ENCODE data around the gene OPN4.

The OPN4 gene

DNA sequence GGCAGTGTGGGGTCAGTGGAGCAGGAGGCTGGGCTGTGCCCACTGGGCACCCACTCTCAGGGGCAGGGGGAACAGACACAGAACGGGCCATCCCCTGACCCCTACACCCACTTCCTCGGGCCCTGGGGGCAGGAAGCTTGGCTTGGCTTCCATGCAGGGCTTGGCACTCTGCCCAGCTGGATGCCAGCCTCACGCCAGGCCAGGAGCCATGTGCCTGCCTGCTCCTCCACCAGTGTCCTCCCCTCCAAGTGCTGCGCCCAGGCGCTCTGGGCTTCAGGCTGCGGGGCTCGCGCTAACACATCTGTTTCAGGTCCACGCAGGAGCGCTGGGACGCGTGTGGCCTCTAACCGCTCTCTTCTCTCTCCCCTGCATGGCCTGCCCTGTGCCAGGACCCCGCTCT is 26.7 kb downstream of the OPN4 start:
- no peak for DNase-seq (ENCODE audit: low spot score)

DNA sequence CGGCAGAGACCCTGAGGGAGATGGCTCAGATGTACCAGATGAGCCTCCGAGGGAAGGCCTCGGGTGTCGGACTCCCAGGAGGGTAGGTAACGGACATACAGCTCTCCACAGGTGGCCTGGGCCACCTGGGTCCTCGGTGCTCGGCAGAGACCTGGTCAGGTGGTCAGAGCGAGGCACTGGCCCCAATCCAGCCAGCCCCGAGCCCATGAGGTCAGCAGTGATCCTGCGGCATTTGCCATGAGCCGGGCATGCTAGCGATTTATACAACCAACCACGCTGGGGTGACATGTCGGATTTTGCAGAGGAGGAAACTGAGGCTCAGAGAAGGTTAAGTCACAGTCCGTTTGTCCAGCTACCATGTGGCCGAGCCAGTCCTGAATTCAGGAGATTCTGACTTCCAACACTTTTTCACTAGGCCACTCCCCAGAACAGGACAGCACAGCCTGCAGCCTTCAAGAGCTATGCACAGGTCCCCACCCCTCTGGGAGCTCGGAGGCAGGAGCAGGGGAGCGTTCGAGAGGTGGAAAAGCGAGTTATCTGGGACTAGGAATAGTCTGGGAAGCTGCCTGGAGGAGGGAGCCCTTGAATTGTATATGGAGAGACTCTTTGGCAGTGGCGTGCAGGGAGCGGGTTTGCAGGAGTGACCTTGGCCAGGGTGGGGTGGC is 27.5 kb downstream of the OPN4 start:
- no peak for DNase-seq (ENCODE audit: low spot score)

DNA sequence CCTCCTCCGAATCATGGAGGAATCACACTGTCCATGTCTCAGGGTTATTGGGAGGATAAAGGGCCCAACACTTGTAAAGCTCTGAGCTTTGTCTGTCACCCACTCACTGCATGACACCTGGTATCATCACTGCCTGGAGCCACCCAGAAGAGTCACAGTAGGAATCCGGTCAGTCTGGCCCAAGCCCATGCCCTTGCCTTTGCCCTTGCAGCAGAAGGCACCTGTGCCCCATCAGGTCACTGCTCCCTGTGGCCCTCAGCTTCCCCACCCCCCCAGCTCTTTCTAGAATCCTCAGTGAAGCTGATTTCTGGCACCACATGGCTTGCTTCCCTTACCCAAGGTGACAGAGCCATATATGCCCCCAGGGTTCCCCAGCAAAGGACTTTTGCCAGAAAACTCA is 28.3 kb downstream of the OPN4 start:
- DNase-seq (ENCODE audit: low spot score), result no peak

DNA sequence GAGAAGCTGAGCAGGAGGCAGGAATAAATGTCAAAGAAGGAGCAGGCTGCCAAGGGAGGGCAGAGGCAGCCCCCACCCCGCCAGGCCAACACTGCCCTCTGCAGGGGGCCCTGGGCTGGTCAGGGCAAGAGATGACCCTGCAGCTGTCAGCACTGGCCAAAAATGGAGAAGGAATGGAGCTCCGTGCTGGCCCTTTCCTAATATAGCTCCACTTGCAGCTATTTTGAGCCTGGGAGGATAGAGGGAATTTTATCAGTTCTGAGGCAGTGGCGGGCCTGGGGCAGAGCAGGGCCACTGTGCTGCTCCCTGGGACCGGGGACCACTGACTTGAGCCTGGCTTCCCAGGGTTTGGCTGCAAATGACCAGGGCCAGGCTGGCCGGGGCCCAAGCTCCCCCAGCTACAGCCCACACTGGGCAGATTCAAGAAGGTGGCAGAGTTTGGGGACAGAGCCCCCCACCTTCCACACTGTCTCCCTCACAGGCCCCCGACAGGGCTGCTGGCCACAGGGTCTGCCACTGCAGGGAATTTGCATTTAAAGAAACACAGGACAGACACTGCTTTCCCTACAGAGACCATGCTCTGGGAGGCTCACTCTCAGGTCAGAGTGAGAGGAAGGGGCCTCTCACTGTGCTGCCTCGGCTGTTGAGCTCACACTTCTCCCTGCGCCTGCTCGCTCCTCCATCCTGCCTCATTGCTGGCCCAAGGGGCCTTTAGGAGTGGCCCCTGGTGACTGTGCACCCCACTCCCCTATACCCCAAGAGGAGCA is 30.2 kb downstream of the OPN4 start:
- DNase-seq (ENCODE audit: low spot score), result peak; percentile 61

DNA sequence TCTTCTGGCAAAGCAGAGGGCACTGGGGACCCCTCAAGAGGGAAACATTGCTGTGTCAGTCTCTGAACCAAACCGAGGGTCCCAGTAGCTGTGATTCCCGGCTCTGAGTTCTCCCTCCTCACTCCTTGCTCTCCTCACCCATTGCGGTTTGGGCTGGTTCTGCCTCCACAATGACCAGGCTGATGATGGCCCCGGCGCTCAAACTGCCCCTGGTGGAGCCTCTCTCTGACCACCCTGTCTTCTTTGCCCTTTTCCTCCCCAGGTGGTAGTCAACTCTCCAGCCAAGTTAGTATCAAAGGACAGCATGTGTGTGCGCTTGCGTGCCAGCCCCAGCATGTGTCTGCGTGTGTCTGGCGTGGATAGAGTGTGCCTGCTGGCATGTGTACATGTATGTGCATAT is 31.1 kb downstream of the OPN4 start:
- no peak for DNase-seq (ENCODE audit: low spot score)

DNA sequence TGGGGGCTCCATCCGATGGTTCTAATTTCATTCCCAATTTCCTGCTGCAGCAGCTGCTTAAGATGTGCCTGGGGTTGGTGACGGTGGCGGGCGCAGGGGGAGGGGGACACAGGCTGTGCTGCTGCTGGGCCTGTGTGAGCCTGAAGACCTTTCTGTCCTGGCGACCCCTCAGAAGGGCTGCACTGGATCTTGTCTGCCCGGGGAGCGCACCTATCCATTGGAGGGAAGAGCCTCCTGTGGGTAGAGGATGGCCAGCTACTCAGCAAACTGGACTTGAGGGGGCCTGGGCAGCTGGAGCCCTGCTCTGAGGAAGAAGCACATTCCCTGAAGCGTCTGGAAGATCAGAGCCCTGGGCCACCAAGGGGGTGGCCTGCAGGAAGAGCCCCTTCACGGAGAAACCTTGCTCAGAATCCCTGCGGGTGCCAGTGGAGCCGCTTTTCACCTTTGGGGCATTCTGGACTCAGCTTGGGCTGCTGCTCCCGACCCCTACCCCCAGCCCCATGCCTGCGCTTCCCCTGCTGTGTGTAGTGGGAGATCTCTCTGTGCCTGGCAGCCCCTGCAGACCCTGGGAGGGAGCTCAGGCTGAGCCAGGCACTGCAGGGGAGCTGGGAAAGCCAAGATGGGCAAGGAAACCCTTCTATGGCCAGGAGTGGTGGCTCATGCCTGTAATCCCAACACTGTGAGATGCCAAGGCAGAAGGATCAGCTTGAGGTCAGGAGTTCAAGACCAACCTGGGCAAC is 31.7 kb downstream of the OPN4 start:
- DNase-seq (ENCODE audit: low spot score), result no peak

DNA sequence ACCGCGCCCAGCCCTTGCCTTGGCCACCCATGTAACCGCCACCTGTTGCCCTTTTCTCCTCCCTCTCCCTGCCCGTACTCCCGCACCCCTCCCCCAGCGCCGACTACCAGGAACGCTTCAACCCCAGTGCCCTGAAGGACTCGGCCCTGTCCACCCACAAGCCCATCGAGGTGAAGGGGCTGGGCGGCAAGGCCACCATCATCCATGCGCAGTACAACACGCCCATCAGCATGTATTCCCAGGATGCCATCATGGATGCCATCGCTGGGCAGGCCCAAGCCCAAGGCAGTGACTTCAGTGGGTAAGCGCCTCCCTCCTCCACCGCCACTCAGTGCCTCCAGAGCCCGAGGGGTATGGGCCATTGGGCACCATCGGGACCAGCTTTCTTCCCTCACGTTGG is 32.6 kb downstream of the OPN4 start:
- no peak for DNase-seq (ENCODE audit: low spot score)

DNA sequence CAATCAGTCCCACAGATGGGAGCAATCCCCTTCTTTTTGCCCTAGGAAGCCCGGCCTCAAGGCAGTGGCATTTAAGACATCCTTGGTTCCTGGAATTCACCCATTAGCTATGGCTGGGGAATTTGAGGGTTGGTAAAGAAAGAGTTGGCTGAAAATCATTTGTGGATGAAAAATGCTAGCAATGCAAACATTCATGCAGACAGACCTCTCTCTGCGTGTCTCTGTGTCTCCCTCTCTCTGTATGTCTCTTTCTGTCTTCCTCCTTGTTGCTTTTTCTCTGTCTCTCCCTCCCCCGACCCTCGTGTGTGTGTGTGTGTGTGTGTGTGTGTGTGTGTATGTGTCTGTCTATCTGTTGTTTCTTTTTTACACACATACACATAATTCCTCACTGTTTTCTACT is 33.4 kb downstream of the OPN4 start:
- DNase-seq (ENCODE audit: low spot score), result no peak

DNA sequence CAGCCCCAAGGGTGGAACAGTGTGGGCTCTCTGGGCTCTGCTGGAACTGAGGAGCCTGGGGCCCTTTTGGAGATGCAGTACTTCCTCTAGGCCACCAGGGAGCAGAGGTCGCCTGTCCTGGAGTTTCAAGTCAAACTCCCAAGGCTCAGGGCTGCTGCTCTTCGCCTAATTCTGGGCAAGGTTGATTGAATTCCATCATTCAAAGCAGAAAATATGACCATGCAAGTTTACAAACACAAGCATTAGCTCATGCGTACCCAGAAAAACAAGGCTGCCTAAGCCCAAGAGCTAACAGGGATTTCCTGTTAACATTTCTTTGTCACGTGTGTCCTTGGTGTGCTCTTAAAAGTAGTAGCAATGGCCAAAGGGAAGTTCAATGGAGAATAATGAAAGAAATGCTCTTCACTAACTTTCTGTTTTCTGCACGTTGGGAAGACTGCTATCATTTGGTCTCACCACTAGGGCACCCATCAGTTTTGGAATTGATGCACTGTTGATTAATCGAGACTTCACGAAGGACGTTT is 34.1 kb downstream of the OPN4 start:
- DNase-seq (ENCODE audit: low spot score), result peak; percentile 70

DNA sequence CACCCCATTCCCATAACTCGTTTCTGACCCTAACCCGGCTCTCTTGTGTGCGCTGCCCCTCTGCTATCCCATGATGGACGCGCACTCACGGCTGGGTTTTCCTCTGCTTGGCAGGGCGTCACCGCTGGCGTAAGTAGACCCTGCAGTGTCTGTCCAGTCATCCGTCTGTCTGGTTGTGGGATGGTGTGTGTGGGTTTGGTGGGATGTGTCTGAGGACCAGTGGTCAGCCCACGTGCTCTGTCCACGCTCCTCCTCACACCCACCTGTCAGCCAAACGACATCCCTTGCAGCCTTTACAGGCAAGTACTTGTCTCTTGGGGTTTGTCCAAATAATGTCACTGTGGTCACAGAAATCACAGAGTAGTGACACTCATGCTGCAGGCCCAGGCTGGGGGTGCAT is 34.8 kb downstream of the OPN4 start:
- no peak for DNase-seq (ENCODE audit: low spot score)

DNA sequence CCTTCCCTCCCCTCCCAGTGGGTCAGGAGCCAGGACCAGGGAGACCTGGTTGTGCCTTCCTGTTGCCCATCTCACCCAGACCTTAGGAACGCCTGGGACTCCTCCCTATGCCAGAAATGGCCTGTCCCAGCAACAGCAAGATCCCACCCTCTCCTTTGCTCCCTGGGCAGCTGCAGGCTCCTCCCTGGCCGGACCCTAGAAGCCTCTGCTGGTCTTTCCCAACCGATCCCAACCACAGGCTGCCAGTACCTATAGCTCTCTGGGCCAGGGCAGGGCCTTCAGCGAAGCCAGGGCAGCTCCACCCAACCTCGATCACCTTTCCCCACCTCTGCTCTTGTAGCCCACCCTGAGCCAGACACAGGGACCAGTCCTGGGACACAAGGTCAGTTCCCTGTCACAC is 35.9 kb downstream of the OPN4 start:
- no peak for DNase-seq (ENCODE audit: low spot score)

DNA sequence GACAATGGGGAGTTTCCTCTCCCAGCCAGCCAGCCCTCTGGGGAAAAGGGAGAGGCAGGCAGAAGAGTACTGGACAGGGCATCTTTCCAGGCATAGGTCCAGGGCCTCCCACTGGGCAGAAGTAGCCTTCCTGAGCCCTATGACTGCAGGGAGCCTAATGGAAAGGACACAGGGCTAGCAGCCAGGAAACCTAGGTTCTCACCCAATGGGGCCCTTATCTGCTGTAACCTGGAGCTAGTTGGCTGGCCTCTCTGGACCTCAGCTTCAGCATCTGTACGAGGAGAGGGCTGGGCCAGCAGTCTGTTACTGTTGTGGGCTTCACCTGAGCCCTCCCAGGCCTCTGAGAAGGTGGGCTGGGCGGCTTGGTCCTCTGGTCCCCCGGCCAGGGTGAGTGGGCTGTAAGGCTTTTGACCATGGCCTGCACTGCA is 36.3 kb downstream of the OPN4 start:
- no peak for DNase-seq (ENCODE audit: low spot score)

DNA sequence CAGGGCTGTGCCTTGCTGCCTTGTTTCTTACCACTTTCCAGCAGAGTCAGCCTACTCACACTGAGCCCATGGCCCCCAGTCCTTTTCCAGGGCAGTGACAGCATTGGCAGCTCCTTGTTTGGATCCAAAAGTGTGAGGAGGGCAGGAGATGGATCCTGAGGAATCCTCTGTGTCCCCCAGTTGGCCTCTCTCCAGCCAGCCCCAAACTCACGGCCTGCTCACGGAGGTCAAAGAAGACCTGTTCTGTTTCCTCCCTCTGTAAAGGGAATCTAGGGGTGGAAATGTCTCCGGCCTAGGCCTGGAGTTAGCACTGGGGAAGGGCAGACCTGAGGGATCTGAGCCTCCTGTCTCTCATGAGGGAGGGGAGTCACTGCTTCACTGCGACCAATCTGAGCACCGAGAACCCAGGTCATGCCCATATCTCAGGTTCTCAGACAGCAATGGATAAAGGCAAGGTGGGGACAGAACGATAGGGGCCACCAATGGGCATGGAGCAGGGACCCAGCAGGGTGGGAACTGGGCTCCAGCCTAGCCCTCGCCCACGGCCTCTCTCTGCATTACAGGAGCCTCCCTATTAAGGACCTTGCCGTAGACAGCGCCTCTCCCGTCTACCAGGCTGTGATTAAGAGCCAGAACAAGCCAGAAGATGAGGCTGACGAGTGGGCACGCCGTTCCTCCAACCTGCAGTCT is 37.1 kb downstream of the OPN4 start:
- no peak for DNase-seq (ENCODE audit: low spot score)

DNA sequence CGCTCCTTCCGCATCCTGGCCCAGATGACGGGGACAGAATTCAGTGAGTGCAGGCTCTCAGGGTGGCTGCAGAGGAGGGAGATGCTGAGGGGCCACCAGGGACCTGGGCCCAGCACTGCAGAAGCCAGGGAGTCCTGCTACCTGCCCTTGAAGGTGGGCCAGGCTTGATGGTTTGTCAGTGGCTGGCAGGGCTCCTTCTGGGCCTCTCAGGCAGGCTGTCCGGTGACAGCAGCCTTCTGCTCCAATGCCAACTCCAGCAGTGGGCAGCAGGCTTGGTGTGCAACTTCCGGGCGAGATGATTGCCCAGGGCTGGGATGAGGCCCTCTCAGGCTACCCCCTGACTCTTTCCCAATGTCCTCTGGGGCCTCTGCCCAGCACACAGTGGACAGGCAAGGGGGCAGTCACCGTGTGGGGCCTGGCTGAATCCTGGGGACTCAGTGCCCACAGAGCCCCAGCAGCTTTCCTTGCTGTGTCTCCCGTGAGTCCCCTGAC is 37.7 kb downstream of the OPN4 start:
- no peak for DNase-seq (ENCODE audit: low spot score)

DNA sequence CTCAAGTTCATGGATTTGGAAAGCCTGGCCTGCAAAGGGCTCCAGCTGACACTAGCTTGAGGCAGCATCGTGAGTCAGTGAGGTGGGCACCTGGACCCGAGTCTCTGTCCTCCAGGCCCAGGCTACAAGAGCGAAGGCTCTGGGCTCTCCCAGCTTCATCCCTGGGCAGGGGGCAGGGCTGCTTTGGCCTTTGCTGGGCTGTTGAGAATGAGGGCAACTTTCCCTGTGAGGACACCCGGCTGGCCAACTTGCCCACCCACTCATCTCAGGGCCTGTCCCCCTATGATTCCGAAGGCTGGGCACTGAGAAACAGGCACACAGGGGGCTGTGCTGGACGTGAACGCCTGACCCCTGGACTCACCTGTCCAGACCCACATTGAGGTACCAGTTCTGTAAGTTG is 38.3 kb downstream of the OPN4 start:
- no peak for DNase-seq (ENCODE audit: low spot score)

DNA sequence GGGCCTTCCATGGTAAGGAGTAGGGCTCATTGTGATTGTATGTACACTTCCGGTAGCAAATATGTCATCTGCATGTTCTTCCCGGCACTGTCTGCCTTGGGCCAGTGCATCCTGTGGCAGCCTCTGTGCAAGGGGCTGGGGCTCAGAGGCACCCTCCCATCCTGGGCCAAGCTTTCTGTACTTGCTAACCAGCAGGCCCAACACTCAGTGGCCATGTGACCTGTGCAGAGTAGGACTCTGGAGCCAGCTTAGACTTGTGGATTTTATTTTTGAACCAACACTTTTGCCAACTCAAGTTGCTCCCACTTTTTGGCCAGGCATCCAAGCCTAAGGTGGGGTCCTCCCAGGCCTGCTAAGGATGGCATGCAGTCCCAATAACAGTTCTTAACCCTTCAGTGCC is 38.9 kb downstream of the OPN4 start:
- no peak for DNase-seq (ENCODE audit: low spot score)

DNA sequence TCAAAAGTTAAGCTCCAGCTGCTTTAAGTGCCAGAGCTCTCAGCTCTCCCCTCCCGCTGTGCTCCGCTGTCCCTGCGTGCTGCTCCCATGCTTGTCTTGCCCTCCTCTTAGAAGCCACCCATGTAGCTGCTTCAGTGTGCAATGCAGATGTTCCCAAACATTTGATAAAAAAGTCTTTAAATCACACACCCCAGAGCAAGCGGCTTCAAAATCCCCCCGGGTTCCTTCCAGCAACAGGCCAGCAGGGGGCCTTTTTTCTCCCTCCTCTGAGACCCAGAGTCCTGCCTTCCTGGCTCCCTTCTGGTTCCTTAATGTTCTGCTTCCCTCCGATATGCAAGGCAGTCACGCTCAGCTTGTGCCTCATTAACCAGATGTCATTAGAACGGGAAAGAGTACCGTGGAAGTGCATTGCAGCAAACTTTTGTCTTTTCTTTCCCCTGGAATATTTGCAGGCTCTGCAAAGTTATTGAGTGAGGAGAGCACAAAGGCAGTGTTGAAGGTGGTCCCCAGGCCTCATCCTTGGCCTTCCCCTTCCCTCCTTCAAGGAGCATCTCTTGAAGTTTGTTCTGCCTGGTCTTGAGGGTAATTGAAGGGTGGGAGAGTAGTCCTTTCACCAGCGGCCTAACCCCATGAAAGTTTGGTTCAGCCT is 39.5 kb downstream of the OPN4 start:
- peak; percentile 47 for DNase-seq (ENCODE audit: low spot score)

DNA sequence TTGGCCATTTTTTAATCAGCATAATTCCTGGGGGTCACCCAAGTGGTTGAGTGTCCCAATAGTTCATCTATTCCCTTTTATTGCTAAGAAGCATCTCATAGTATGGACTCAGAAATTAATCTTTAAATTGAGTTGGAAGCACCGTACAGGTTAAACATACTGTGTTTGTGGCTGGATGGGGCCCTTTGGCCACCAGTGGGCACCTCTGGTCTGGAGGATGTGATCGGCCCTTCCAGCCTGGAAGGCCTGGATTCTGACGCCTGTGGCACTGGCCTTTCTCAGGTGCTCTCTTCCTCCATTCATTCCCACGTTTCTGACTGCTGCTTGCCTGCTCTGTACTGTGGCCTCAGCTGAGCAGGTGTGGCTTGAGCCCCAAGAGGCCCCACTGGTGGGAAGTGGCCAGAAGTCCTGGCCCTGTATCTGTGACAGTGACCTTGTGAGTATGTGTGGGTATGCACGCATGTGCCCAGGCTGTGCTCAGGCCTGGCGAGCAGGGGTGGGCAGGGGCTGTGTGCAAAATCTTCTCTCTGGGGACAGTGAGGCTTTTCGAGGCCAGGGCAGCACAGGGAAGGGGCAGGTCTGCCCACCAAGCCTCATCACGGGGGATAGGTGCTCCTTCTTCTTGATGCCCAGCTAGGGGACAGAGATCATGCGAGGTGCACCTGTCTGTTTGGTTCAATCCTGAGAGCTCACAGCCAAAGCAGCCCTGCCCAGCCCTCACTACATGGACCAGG is 44.0 kb downstream of the OPN4 start:
- DNase-seq (ENCODE audit: low spot score), result no peak

DNA sequence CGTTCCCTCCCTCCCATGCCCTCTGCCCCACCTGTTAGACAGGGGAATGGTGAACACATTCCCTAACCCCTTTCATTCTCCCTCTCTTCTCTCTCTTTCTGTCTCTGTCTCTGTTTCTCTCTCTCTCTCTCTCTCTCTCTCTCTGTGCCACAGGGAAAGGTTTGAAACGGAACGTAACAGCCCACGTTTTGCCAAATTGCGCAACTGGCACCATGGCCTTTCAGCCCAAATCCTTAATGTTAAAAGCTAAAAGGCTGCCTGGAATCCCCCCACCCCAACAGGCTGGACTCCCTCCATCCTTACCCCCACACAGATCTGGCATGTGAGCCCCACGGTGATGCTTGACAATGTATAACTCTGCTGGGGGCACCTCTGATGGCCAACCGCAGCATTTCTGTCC is 44.8 kb downstream of the OPN4 start:
- DNase-seq (ENCODE audit: low spot score), result no peak

DNA sequence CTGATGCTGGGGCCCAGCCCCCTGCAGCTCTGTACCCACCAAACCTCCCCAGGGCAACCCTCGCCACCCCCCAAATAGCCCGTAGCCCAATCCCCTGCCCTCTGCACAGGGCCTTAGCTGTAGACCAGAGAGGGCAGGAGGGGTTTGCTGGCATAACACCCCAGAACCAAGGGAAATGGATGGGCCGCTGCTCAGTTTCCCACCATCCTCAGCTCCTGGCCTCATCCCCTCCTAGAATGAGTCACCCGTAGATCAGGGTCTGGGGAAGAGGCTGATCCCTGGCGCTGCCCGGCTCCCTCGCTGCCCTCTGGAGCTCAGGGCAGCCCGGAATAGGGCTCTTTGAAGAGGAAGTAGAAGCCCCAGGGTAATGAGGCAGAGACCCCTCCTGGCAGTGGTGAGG is 45.2 kb downstream of the OPN4 start:
- no peak for DNase-seq (ENCODE audit: low spot score)
